H1 (cell line): ENCODE measurements around the gene NAA40. TPM values are rescaled to one million over a fixed set of nuclear protein-coding genes. Genes with fewer than 3 reads are reported as not detected.

Experiments
- CTCF ChIA-PET: fragments of 300-600 bp; sonication (Branson Sonifier 250); formaldehyde crosslinking; loops from one replicate; lab custom pipeline; 2021; ENCODE audit not compliant: partially characterized antibody; lab: Charles Lee
- POLR2A ChIA-PET: fragments of 300-600 bp; sonication (Branson Sonifier 250); formaldehyde crosslinking; loops from one replicate; lab custom pipeline; 2021; ENCODE audit warnings: inconsistent platforms; ENCODE audit not compliant: partially characterized antibody; lab: Charles Lee
- DNase-seq, 2 experiments: peaks; one replicate each; pipeline versions ENCODE4 v3.0.0 to v3.0.0-alpha.2; 2010 to 2022; ENCODE audit warnings: low spot score in 2 of 2, low read depth in 1 of 2, mixed read lengths in 1 of 2
- FAIRE-seq: peaks from 2 replicates; lab custom pipeline; 2011; peaks lifted over from hg19 to GRCh38; lab: Jason Lieb, UNC
- H2AFZ ChIP-seq: 2 replicates; pipeline ENCODE4 v1.8.1; 2012; ENCODE audit warnings: low read length, inconsistent platforms
- H2AK5ac ChIP-seq: 2 replicates; pipeline ENCODE4 v1.6.1; 2013; ENCODE audit warnings: low read depth, low read length
- H2BK120ac ChIP-seq: replicated peaks from 2 replicates; pipeline ENCODE3; 2013; ENCODE audit warnings: low read depth, low read length, inconsistent platforms
- H2BK12ac ChIP-seq: 2 replicates; pipeline ENCODE4 v1.6.1; 2013; ENCODE audit warnings: low read depth, low read length
- H2BK15ac ChIP-seq: 2 replicates; pipeline ENCODE4 v1.6.1; 2013; ENCODE audit warnings: low read length
- H2BK20ac ChIP-seq: 2 replicates; pipeline ENCODE4 v1.6.1; 2013; ENCODE audit warnings: low read length
- H2BK5ac ChIP-seq: 2 replicates; pipeline ENCODE4 v1.6.1; 2013; ENCODE audit warnings: low read depth, low read length
- H3K14ac ChIP-seq: 2 replicates; pipeline ENCODE4 v1.6.1; 2013; ENCODE audit warnings: inconsistent platforms; ENCODE audit not compliant: insufficient read length
- H3K18ac ChIP-seq: 2 replicates; pipeline ENCODE4 v1.6.1; 2013; ENCODE audit warnings: low read length; ENCODE audit errors: extremely low read depth
- H3K23ac ChIP-seq: 2 replicates; pipeline ENCODE4 v1.6.1; 2013; ENCODE audit warnings: inconsistent platforms; ENCODE audit not compliant: insufficient read length
- H3K23me2 ChIP-seq: 2 replicates; pipeline ENCODE4 v1.6.1; 2013; ENCODE audit warnings: low read depth, low read length
- H3K27ac ChIP-seq: 2 replicates; pipeline ENCODE4 v1.6.1; 2011; ENCODE audit warnings: low read depth, low read length, inconsistent platforms
- H3K27me3 ChIP-seq, 4 experiments: replicated peaks in 1 of 4; 1 replicate in 1 of 4; 2 replicates in 3 of 4; pipeline versions ENCODE4 v1.6.1 to v1.8.1; 2011 to 2013; ENCODE audit warnings: low read length in 3 of 4, mild to moderate bottlenecking in 3 of 4, inconsistent platforms in 2 of 4, mixed read lengths in 2 of 4, moderate library complexity in 1 of 4; ENCODE audit not compliant: control insufficient read depth in 3 of 4, insufficient read depth in 3 of 4; ENCODE audit errors: extremely low read depth in 1 of 4
- H3K36me3 ChIP-seq, 4 experiments: 2 replicates each; pipeline versions ENCODE4 v1.6.1 to v1.8.1; 2011 to 2013; ENCODE audit warnings: mild to moderate bottlenecking in 4 of 4, low read length in 3 of 4, moderate library complexity in 2 of 4, control low read depth in 1 of 4, inconsistent platforms in 1 of 4; ENCODE audit not compliant: insufficient read depth in 4 of 4, control insufficient read depth in 2 of 4
- H3K4ac ChIP-seq: replicated peaks from 2 replicates; pipeline ENCODE3; 2013; ENCODE audit warnings: low read length, low read depth, mixed read lengths, inconsistent platforms; ENCODE audit not compliant: insufficient read length
- H3K4me1 ChIP-seq, 4 experiments: replicated peaks in 1 of 4; 1 replicate in 1 of 4; 2 replicates in 3 of 4; pipeline versions ENCODE4 v1.6.1 to v1.8.1; 2011 to 2013; ENCODE audit warnings: low read length in 3 of 4, inconsistent platforms in 2 of 4, mixed read lengths in 1 of 4; ENCODE audit not compliant: insufficient read depth in 4 of 4, control insufficient read depth in 3 of 4
- H3K4me2 ChIP-seq, 2 experiments: 2 replicates each; pipeline versions ENCODE4 v1.6.1 to v1.8.1; 2011 to 2013; ENCODE audit warnings: low read depth in 2 of 2, low read length in 2 of 2, control low read depth in 1 of 2, inconsistent platforms in 1 of 2, mild to moderate bottlenecking in 1 of 2; ENCODE audit not compliant: insufficient read depth in 1 of 2
- H3K4me3 ChIP-seq, 4 experiments: fragments of 200-600, 300-600 bp in 1 of 4; sonication (generic), shearing (Covaris generic), sonication (Bioruptor Twin) in 1 of 4; 2 replicates each; pipeline versions ENCODE4 v1.5.1 to v1.8.1; 2011 to 2016; ENCODE audit warnings: low read length in 4 of 4, low read depth in 3 of 4, control low read depth in 2 of 4, inconsistent platforms in 2 of 4, mild to moderate bottlenecking in 2 of 4, mixed read lengths in 1 of 4, moderate library complexity in 1 of 4; ENCODE audit not compliant: insufficient read depth in 2 of 4; ENCODE audit errors: extremely low read depth in 1 of 4
- H3K56ac ChIP-seq: replicated peaks from 2 replicates; pipeline ENCODE3; 2013; ENCODE audit warnings: low read depth, mild to moderate bottlenecking, mixed read lengths, low read length, inconsistent platforms; ENCODE audit not compliant: insufficient read length
- H3K79me1 ChIP-seq: 2 replicates; pipeline ENCODE4 v1.6.1; 2013; ENCODE audit warnings: low read depth, low read length, control low read depth
- H3K79me2 ChIP-seq, 2 experiments: 2 replicates each; pipeline versions ENCODE4 v1.6.1 to v1.8.1; 2012 to 2013; ENCODE audit warnings: low read length in 2 of 2, mild to moderate bottlenecking in 2 of 2, inconsistent platforms in 1 of 2; ENCODE audit not compliant: insufficient read depth in 2 of 2, control insufficient read depth in 1 of 2
- H3K9ac ChIP-seq, 4 experiments: replicated peaks in 1 of 4; 1 replicate in 1 of 4; 2 replicates in 3 of 4; pipeline versions ENCODE4 v1.6.1 to v1.8.1; 2011 to 2013; ENCODE audit warnings: low read depth in 3 of 4, low read length in 3 of 4, control low read depth in 2 of 4, mild to moderate bottlenecking in 2 of 4, moderate library complexity in 2 of 4, inconsistent platforms in 1 of 4; ENCODE audit errors: extremely low read depth in 1 of 4
- H3K9me3 ChIP-seq, 2 experiments: 2 replicates each; pipeline versions ENCODE4 v1.6.1 to v1.8.1; 2012 to 2013; ENCODE audit warnings: mild to moderate bottlenecking in 2 of 2, moderate library complexity in 2 of 2, control low read depth in 1 of 2, inconsistent platforms in 1 of 2, low read depth in 1 of 2, low read length in 1 of 2, mixed read lengths in 1 of 2; ENCODE audit not compliant: insufficient read depth in 2 of 2
- H4K20me1 ChIP-seq, 2 experiments: replicated peaks in 1 of 2; 2 replicates each; pipeline versions ENCODE3 to v1.8.1; 2011 to 2013; ENCODE audit warnings: inconsistent platforms in 2 of 2, low read length in 2 of 2, mild to moderate bottlenecking in 1 of 2; ENCODE audit not compliant: insufficient read depth in 2 of 2, control insufficient read depth in 1 of 2
- H4K5ac ChIP-seq: 2 replicates; pipeline ENCODE4 v1.6.1; 2013; ENCODE audit warnings: low read length, low read depth, mixed read lengths, inconsistent platforms; ENCODE audit not compliant: insufficient read length
- H4K8ac ChIP-seq: 2 replicates; pipeline ENCODE4 v1.8.0; 2013; ENCODE audit warnings: mild to moderate bottlenecking, moderate library complexity, low read length, inconsistent platforms; ENCODE audit not compliant: insufficient read depth; ENCODE audit errors: extremely low read depth
- H4K91ac ChIP-seq: replicated peaks from 2 replicates; pipeline ENCODE3; 2013; ENCODE audit warnings: low read length, mixed read lengths, inconsistent platforms; ENCODE audit not compliant: insufficient read length
- RXRA ChIP-seq: IDR thresholded peaks from 2 replicates; pipeline ENCODE4 v1.6.1; 2011; ENCODE audit warnings: low read depth, mild to moderate bottlenecking, low read length, moderate library complexity; ENCODE audit not compliant: insufficient read depth
- SP1 ChIP-seq: IDR thresholded peaks from 2 replicates; pipeline ENCODE4 v1.6.1; 2011; ENCODE audit warnings: low read depth, low read length
- WGBS, 2 experiments: shearing (Covaris generic) in 1 of 2; methylation state at CpG; one replicate each; pipeline versions ENCODE4 v1.1.6 to v1.1.7; 2013 to 2015; ENCODE audit warnings: low lambda C conversion rate in 2 of 2, mixed read lengths in 2 of 2, inconsistent platforms in 1 of 2, low coverage in 1 of 2, missing lambda C conversion rate in 1 of 2; ENCODE audit not compliant: insufficient replicate concordance in 2 of 2, insufficient coverage in 1 of 2, insufficient read length in 1 of 2; ENCODE audit errors: extremely low coverage in 1 of 2, missing lambda C conversion rate in 1 of 2; 5-methylcytosine and 5-hydroxymethylcytosine counted together
- polyA plus RNA-seq, 7 experiments: library from polyadenylated mRNA; depleted of rRNA in 3 of 7; stranded (reverse) in 5 of 7; unstranded in 2 of 7; fragments of >200 nt in 5 of 7; fragments of 200-250 nt in 2 of 7; gene quantifications; 1 replicate in 5 of 7; 2 replicates in 1 of 7; 4 replicates in 1 of 7; pipeline versions ENCODE4 v1.2.1 to v1.2.3, GENCODE V29; 2011 to 2013; ENCODE audit warnings: missing spikeins in 2 of 7, mixed read lengths in 2 of 7
- total RNA-seq: library from RNA; stranded (reverse); fragmentation: NEBNext Ultra II Directional; extraction: Animal tissue kit (Norgen Biotek cat#: 25700); gene quantifications from 2 replicates; pipeline ENCODE4 v1.2.1, GENCODE V29; 2021

NAA40 gene
- total and polyA plus RNA-seq, 2 of the 8 experiments (the other 6 are each of a cell fraction or from before 2014, with no cell fraction given) = 20.0 to 31.1 TPM

DNA sequence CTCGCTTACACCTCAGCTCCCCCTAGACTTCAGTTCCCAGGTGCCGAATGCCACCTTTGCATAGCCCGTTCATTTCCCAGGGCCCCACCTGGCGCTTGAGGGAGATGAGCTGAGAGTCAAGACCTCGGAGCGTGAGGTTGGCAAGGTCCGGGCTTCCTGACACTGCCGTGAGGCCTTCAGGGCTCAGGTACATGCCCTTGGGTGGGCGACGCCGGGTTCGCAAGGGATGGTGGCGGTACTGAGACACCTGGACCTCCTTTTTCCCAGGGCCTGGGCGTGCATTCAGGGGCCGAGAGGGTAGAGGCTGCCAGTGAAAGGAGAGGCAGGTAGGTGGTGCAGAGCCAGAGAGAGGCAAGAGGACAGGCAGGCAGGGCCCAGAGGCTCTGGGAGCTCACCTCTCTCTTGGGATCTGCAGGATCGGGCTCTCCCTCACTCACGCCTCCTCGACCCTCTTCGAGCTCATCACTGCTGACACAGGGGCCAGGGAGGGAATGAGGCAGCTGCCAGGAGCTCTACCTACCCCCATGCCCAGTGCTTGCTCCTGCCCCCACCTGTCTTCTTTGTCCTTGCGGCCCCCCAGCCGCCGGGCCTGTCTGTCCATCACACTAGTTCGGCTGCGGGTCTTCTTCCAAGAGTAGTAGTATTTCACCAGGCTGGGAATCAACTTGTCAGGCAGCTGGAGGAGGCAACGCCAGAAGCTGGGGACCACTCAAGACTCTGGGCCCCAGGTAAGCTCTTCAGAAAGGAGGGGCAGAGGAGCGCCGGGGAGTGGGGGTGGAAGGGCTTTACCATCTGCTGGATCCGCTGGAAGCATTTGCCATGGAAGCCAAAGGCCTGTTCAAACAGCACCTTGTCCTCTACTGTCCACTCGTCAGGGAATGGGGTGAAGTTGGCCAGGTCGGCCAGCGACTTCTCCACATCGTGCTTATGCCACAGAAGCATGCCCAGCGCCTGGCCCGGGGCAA, 24.7 kb upstream of the NAA40 start:
- Histone ChIP-seq H3K23me2 (peaks cover 23% of the 10 kb centered on the region), H3K4ac (no peak overlapping the region), H3K27me3 (no peaks in the 10 kb centered on the region), H2BK20ac (no peak overlapping the region), H2BK120ac (no peak overlapping the region), H4K8ac (no peak overlapping the region; the same call in 1 of the 2 replicates), H3K56ac (no peak overlapping the region), H3K79me2 (peaks cover 3 to 29% of the 10 kb centered on the region in 2 experiments; a peak in 3 of 4 replicates), H4K5ac (no peak overlapping the region), H3K18ac (peak overlapping the region; percentile 48), H3K27ac (no peak overlapping the region), H2BK5ac (no peak overlapping the region; the same call in 1 of the 2 replicates), H3K23ac (no peak overlapping the region), H3K9me3 (no peaks in the 10 kb centered on the region), H3K4me2 (peak overlapping the region; percentile 89 to 99; a peak in 3 of 4 replicates), H4K20me1 (peaks cover 14 to 19% of the 10 kb centered on the region in 2 experiments), H3K4me1 (peaks cover 6 to 38% (median 28%) of the 10 kb centered on the region in 4 experiments), H3K4me3 (no peak overlapping the region), H3K79me1 (peaks cover 9% of the 10 kb centered on the region), H2BK15ac (no peak overlapping the region), H2AFZ (no peak overlapping the region), H3K14ac (no peak overlapping the region), H2AK5ac (no peak overlapping the region), H4K91ac (no peak overlapping the region), H3K9ac (no peak overlapping the region), H2BK12ac (no peak overlapping the region), H3K36me3 (peaks cover 10 to 38% (median 19%) of the 10 kb centered on the region in 4 experiments; a peak in 7 of 8 replicates)
- ChIA-PET CTCF (interaction anchor here (1.0 to 4.5 kb wide), 16 partner anchors 22 to 146 kb away, joined by 3 to 39 read pairs (median 4); partner anchors contain the start of genes NAA40 and ZFTA), POLR2A (interaction anchor here (0.6 to 10.7 kb wide), 19 partner anchors 9 to 152 kb away, joined by 3 to 173 read pairs (median 3); partner anchors contain the start of genes MARK2, NAA40 and ZFTA)
- TF ChIP-seq RXRA = no peak
- no peak for TF ChIP-seq SP1
- WGBS, 2 experiments = 94% methylated on average over 29 of the region's 34 CpGs; no CpG with 5 or more reads in 1 of the 2 experiments
- no peak for DNase-seq
- no peak for FAIRE-seq
